ENCODE results near the gene OR2V2. TPM values are rescaled to one million over a fixed set of nuclear protein-coding genes. Genes with fewer than 3 reads are reported as not detected.
A peak's percentile ranks its signal among the peaks of the same experiment; 100 is the strongest.
"Not testable (repeated sequence)": the region's sequence is repeated elsewhere in the genome, so short reads cannot be mapped to it uniquely, and the experiment has no call there.

The OR2V2 gene
- total and polyA plus RNA-seq, 4 donors: 0.06 TPM; not detected in 3

DNA sequence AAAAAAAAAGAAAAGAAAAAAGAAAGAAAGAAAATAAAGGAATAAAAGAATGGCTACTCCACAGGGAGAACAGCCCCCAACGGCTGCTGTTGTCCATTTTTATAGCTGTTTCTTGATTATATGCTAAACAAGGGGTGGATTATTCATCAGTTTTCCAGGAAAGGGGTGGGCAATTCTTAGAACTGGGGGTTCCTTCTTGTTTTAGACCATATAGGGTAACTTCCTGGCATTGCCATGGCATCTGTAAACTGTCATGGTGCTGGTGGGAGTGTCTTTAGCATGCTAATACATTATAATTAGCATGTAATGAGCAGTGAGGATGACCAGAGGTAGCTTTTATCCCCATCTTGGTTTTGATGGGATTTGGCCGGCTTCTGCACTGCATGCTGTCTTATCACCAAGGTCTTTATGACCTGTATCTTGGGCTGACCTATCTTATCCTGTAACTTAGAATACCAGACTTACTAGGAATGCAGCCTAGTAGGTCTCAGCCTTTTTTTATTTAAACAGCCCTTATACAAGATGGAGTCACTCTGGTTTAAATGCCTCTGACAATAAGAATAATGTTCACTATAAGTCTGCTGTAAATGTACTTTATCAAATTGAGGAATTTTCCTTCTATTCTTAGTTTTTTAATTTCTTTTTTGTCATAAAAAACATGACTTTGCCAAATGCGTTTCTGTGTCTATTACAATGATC is 29.0 kb downstream of the OR2V2 start:
- H3K4me3 ChIP-seq (ENCODE audit: low read depth, low read length): no peak overlapping the region
- H3K4me1 ChIP-seq (ENCODE audit: control insufficient read depth, insufficient read depth, low read length): peaks cover 11% of the 10 kb centered on the region
- WGBS (ENCODE audit: insufficient coverage): 62% methylated on average over 2 of the region's 3 CpGs
- H3K27ac ChIP-seq (ENCODE audit: low read depth, low read length): no peak overlapping the region
- H3K36me3 ChIP-seq (ENCODE audit: control insufficient read depth, insufficient read depth, low read length): no peaks in the 10 kb centered on the region
- H3K27me3 ChIP-seq (ENCODE audit: control insufficient read depth, insufficient read depth, low read length): peaks cover 51% of the 10 kb centered on the region
- DNase-seq (ENCODE audit: low read depth in 4 of 6, low spot score in 6 of 6): no peak
- H3K9me3 ChIP-seq (ENCODE audit: control insufficient read depth, insufficient read depth, low read length): no peaks in the 10 kb centered on the region

DNA sequence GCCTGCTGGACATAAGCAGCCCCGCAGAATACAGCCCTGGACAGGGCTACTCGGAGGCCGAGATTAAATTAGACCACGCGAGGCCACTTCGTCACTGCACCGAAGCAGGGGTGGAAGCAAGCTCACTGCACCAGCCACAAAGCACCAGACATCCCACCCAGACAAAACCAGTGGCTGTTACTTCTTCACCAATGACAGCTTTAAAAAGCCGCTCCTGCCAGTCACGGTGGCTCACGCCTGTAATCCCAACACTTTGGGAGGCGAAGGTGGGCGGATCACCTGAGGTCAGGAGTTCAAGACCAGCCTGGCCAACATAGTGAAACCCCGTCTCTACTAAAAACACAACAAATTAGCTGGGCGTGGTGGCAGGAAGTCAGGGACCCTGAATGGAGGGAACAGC is 30.2 kb downstream of the OR2V2 start:
- WGBS (ENCODE audit: insufficient coverage): 79% methylated on average over 8 of the region's 14 CpGs
- H3K36me3 ChIP-seq (ENCODE audit: control insufficient read depth, insufficient read depth, low read length); DNase-seq (ENCODE audit: low read depth in 4 of 6, low spot score in 6 of 6); H3K4me3 ChIP-seq (ENCODE audit: low read depth, low read length); H3K9me3 ChIP-seq (ENCODE audit: control insufficient read depth, insufficient read depth, low read length); H3K27ac ChIP-seq (ENCODE audit: low read depth, low read length): not testable (repeated sequence)
- H3K27me3 ChIP-seq (ENCODE audit: control insufficient read depth, insufficient read depth, low read length): peaks cover 40% of the 10 kb centered on the region
- H3K4me1 ChIP-seq (ENCODE audit: control insufficient read depth, insufficient read depth, low read length): peaks cover 17% of the 10 kb centered on the region

DNA sequence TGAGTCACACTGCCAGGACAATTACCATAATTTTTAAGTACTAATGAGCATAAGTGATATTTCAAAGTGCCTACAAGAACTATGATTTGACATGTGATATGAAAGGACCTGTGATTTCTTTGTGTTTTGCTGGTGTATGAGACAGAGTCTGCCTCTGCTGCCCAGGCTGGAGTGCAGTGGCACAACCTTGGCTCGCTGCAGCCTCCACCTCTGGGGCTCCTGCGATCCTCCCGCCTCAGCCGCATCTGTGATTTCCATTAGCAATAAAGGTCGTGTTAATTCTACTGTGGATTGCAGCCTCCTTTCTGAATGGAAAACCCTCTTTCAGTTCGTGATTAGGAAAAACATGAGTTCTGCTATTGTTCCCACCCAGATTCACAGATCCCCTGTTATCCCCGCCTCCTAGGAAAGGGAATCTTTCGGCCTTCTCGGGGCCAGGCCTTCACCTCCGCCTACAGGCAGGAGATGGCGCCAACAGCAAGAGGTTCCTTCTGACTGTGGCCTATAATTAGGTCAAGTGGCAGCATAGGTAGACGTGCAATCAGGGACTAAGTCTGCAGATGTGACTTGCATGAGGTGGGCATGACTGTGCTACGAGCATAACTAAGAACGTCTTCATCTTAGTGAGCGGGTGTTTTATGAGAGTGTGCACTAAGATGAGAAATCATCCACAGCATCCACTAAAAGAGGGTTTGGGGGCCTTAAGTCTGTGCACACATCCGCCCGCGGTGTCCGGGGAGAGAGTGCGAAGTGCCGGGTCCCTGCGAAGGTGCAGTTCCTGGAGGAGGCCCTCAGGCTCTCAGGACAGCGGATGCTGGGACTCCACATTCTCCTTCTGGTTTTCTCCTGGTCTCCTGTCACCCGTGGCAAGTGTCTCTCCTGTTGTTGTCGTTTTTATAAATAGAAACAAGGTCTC is 34.5 kb downstream of the OR2V2 start:
- peaks cover 15% of the 10 kb centered on the region for H3K4me1 ChIP-seq (ENCODE audit: control insufficient read depth, insufficient read depth, low read length)
- no peak overlapping the region for H3K27ac ChIP-seq (ENCODE audit: low read depth, low read length)
- H3K9me3 ChIP-seq (ENCODE audit: control insufficient read depth, insufficient read depth, low read length): no peaks in the 10 kb centered on the region
- peak in 2 of 6 donors; percentile 55 to 80 for DNase-seq (ENCODE audit: low read depth in 4 of 6, low spot score in 6 of 6)
- H3K27me3 ChIP-seq (ENCODE audit: control insufficient read depth, insufficient read depth, low read length): peaks cover 7% of the 10 kb centered on the region
- no peaks in the 10 kb centered on the region for H3K36me3 ChIP-seq (ENCODE audit: control insufficient read depth, insufficient read depth, low read length)
- no peak overlapping the region for H3K4me3 ChIP-seq (ENCODE audit: low read depth, low read length)
- WGBS (ENCODE audit: insufficient coverage): 49% methylated on average over 18 of the region's 25 CpGs

DNA sequence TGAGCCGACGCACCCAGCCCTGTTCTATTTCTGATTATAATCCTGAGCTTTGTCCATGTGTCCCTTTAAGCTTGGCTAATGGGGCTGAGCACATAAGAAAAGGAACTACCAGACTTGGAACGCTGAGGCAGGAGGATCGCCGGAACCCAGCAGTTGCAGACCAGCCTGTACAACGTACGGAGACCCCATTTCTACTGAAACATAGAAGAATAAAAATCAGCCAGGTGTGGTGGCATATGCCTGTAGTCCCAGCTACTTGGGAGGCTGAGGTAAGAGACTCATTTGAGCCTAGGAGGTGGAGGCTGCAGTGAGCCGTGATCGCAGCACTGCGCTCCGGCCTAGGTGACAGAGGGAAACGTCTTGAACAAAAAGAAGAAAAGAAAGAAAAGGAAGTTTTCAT is 35.3 kb downstream of the OR2V2 start:
- H3K36me3 ChIP-seq (ENCODE audit: control insufficient read depth, insufficient read depth, low read length): no peaks in the 10 kb centered on the region
- H3K9me3 ChIP-seq (ENCODE audit: control insufficient read depth, insufficient read depth, low read length): no peaks in the 10 kb centered on the region
- no peaks in the 10 kb centered on the region for H3K27me3 ChIP-seq (ENCODE audit: control insufficient read depth, insufficient read depth, low read length)
- no peak overlapping the region for H3K4me3 ChIP-seq (ENCODE audit: low read depth, low read length)
- H3K27ac ChIP-seq (ENCODE audit: low read depth, low read length): no peak overlapping the region
- H3K4me1 ChIP-seq (ENCODE audit: control insufficient read depth, insufficient read depth, low read length): peaks cover 20% of the 10 kb centered on the region
- 74% methylated on average over 8 of the region's 12 CpGs for WGBS (ENCODE audit: insufficient coverage)
- no peak for DNase-seq (ENCODE audit: low read depth in 4 of 6, low spot score in 6 of 6)

DNA sequence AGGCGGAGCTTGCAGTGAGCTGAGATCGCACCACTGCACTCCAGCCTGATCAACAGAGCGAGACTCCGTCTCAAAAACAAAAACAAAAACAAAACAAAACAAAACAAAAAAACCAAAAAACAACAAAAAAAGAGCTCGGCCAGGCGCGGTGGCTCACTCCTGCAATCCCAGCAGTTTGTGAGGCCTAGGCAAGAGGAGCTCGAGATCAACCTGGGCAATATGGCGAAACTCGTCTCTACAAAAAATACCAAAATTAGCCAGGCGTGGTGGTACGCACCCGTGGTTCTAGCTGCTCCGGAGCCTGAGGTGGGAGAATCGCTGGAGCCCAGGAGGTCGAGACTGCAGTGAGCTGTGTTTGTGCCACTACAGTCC is 37.4 kb downstream of the OR2V2 start:
- Histone ChIP-seq H3K36me3 (ENCODE audit: control insufficient read depth, insufficient read depth, low read length) (no peaks in the 10 kb centered on the region), H3K4me3 (ENCODE audit: low read depth, low read length) (no peak overlapping the region), H3K9me3 (ENCODE audit: control insufficient read depth, insufficient read depth, low read length) (no peaks in the 10 kb centered on the region), H3K27ac (ENCODE audit: low read depth, low read length) (no peak overlapping the region), H3K4me1 (ENCODE audit: control insufficient read depth, insufficient read depth, low read length) (peaks cover 26% of the 10 kb centered on the region), H3K27me3 (ENCODE audit: control insufficient read depth, insufficient read depth, low read length) (no peaks in the 10 kb centered on the region)
- no peak for DNase-seq (ENCODE audit: low read depth in 4 of 6, low spot score in 6 of 6)
- WGBS (ENCODE audit: insufficient coverage): 87% methylated on average over 12 of the region's 16 CpGs

DNA sequence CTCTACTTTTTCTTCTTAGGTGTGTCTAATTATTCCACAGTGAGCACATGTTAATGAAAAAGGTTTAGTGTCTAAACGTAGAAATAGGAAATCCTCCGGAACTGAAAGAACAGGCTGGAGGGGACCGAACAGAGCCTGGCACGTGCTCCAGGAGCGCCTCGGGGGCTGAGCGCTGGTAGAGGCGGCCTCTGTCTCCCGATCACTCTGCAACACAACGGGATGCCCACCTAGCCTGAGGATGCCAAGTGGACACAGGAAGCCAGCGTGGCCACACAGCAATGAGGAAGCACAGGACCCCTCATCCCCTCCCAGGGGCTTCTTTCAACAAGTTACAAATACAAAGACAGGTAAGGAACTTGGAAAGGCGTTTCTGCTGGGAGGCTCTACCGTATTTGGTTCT is 38.2 kb downstream of the OR2V2 start:
- no peak overlapping the region for H3K27ac ChIP-seq (ENCODE audit: low read depth, low read length)
- H3K4me3 ChIP-seq (ENCODE audit: low read depth, low read length): no peak overlapping the region
- H3K36me3 ChIP-seq (ENCODE audit: control insufficient read depth, insufficient read depth, low read length): no peaks in the 10 kb centered on the region
- 95% methylated on average over 13 of the region's 13 CpGs for WGBS (ENCODE audit: insufficient coverage)
- no peak for DNase-seq (ENCODE audit: low read depth in 4 of 6, low spot score in 6 of 6)
- no peaks in the 10 kb centered on the region for H3K27me3 ChIP-seq (ENCODE audit: control insufficient read depth, insufficient read depth, low read length)
- no peaks in the 10 kb centered on the region for H3K9me3 ChIP-seq (ENCODE audit: control insufficient read depth, insufficient read depth, low read length)
- peaks cover 33% of the 10 kb centered on the region for H3K4me1 ChIP-seq (ENCODE audit: control insufficient read depth, insufficient read depth, low read length)

DNA sequence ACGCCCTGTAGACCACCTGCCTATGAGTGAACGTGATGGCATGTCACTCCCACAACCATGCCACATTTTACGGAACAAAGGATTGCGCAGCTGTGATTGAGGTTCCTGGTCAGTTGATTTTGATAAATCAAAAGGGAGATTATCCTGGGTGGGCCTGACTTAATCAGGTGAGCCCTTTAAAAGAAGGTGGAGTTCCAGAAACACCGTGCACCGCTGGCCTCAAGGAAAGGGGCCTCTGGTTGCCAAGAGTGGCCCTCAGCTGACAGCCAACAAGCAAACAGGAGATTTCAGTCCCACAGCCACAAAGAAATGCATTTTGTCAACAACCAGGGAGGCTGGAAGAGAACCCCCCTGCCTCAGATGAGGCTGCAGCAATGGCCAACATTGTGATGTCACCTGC is 38.6 kb downstream of the OR2V2 start:
- H3K4me1 ChIP-seq (ENCODE audit: control insufficient read depth, insufficient read depth, low read length): peaks cover 37% of the 10 kb centered on the region
- H3K9me3 ChIP-seq (ENCODE audit: control insufficient read depth, insufficient read depth, low read length): no peaks in the 10 kb centered on the region
- DNase-seq (ENCODE audit: low read depth in 4 of 6, low spot score in 6 of 6): no peak
- no peaks in the 10 kb centered on the region for H3K36me3 ChIP-seq (ENCODE audit: control insufficient read depth, insufficient read depth, low read length)
- no peaks in the 10 kb centered on the region for H3K27me3 ChIP-seq (ENCODE audit: control insufficient read depth, insufficient read depth, low read length)
- WGBS (ENCODE audit: insufficient coverage): 75% methylated on average over 2 of the region's 6 CpGs
- no peak overlapping the region for H3K4me3 ChIP-seq (ENCODE audit: low read depth, low read length)
- no peak overlapping the region for H3K27ac ChIP-seq (ENCODE audit: low read depth, low read length)

DNA sequence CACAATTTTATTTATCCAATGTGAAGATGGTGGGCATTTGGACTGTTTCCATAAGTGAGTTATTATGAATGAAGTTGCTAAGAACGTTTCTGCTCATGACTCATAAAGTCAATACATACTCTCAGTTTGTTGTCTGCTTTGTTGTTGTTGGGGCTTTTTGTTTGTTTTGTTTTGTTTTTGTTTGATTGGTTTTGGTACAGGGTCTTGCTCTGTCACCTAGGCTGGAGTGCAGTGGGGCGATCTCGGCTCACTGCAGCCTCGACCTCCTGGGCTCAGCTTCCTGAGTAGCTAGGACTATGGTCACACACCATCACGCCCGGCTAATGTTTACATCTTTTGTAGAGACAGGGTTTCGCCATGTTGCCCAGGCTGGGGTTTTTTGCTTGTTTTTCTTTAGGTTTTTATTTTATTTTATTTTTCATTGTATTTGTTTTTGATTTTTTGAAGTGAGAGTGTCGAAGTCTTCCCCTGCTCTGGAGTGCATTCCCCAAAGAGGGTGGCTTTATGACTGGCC is 39.7 kb downstream of the OR2V2 start:
- DNase-seq (ENCODE audit: low read depth in 4 of 6, low spot score in 6 of 6): no peak
- no peaks in the 10 kb centered on the region for H3K36me3 ChIP-seq (ENCODE audit: control insufficient read depth, insufficient read depth, low read length)
- WGBS (ENCODE audit: insufficient coverage): 26% methylated on average over 3 of the region's 8 CpGs
- no peaks in the 10 kb centered on the region for H3K27me3 ChIP-seq (ENCODE audit: control insufficient read depth, insufficient read depth, low read length)
- H3K4me3 ChIP-seq (ENCODE audit: low read depth, low read length): peak overlapping the region; percentile 24
- no peaks in the 10 kb centered on the region for H3K9me3 ChIP-seq (ENCODE audit: control insufficient read depth, insufficient read depth, low read length)
- peaks cover 40% of the 10 kb centered on the region for H3K4me1 ChIP-seq (ENCODE audit: control insufficient read depth, insufficient read depth, low read length)
- no peak overlapping the region for H3K27ac ChIP-seq (ENCODE audit: low read depth, low read length)

DNA sequence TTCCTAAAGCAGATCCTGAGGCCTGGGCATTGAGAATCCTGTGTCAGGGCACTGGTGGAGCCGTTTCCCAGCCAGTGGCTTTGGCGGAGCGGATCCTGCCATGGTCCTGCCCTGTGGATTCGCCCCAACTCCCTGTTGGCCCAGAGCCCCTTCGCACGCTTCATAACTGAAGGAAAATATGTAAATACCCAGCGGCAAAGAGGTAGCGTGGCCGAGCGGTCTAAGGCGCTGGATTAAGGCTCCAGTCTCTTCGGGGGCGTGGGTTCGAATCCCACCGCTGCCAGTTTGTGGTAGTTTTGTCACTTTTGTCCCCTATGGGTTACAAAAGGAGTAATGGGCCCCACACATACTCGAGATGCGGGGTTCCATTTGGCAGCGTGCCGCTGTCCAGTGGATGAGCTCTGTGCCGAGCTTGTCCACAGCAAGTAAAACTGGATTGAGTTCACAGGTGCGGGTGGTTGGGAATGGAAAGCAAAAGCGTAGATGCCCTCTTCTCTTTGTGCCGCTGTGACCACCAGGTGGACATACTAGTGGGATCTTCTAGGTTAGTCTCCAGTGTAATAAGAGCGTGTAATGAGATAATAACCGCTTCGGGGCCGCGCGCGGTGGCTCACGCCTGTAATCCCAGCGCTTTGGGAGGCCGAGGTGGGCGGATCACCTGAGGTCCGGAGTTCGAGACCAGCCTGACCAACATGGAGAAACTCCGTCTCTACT is 40.3 kb downstream of the OR2V2 start:
- DNase-seq (ENCODE audit: low read depth in 4 of 6, low spot score in 6 of 6): peak in 2 of 6 donors; percentile 84 to 89
- WGBS (ENCODE audit: insufficient coverage): 2% methylated on average over 29 of the region's 37 CpGs
- no peaks in the 10 kb centered on the region for H3K9me3 ChIP-seq (ENCODE audit: control insufficient read depth, insufficient read depth, low read length)
- peak overlapping the region; percentile 24 for H3K4me3 ChIP-seq (ENCODE audit: low read depth, low read length)
- H3K27me3 ChIP-seq (ENCODE audit: control insufficient read depth, insufficient read depth, low read length): no peaks in the 10 kb centered on the region
- no peaks in the 10 kb centered on the region for H3K36me3 ChIP-seq (ENCODE audit: control insufficient read depth, insufficient read depth, low read length)
- no peak overlapping the region for H3K27ac ChIP-seq (ENCODE audit: low read depth, low read length)
- peaks cover 42% of the 10 kb centered on the region for H3K4me1 ChIP-seq (ENCODE audit: control insufficient read depth, insufficient read depth, low read length)
